ENCODE measurements around the gene SRRM4. TPM values are rescaled to one million over a fixed set of nuclear protein-coding genes. Genes with fewer than 3 reads are reported as not detected.

Gene SRRM4
- total RNA-seq, 1 experiment from 2014 or later: under 0.01 TPM

DNA sequence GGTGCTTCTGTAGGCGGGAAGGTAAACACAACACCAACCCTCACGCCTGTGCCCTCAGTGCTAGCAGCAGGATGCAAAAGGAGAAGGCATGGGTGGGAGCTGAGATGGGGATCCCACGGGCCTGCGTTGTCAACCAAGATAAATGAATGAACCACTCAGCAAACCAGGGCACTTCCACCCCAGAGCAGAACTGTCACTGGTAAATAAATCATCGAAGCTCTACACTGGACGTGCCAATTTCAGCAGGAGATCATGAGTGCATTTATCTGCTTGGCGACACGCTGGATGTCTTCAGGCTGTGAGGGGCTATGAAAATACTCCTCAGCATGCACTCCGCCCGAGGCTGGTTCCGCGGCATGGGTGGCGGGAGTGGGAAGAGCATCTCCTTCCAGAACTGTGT is 230.5 kb downstream of the SRRM4 start:
- Histone ChIP-seq H4K20me1 (ENCODE audit: low read length) (no peaks in the 10 kb centered on the region), H3K9me2 (replicated peaks; ENCODE audit: low read length) (no peaks in the 10 kb centered on the region), H3K27ac (ENCODE audit: low read length) (no peak overlapping the region), H3K4me2 (ENCODE audit: low read length) (no peak overlapping the region), H3K79me2 (ENCODE audit: low read length) (no peaks in the 10 kb centered on the region), H3K27me3 (ENCODE audit: low read length) (peaks cover 30% of the 10 kb centered on the region), H2AFZ (ENCODE audit: low read length) (no peak overlapping the region), H3K4me3 (ENCODE audit: low read length) (no peak overlapping the region), H3K4me1 (ENCODE audit: insufficient read depth, low read length) (no peaks in the 10 kb centered on the region), H3F3A (ENCODE audit: low read length, unreplicated experiment) (no peaks in the 10 kb centered on the region), H3K9ac (ENCODE audit: low read length) (no peak overlapping the region), H3K36me3 (ENCODE audit: low read depth, low read length) (no peaks in the 10 kb centered on the region), H3K9me3 (ENCODE audit: low read length) (no peaks in the 10 kb centered on the region)
- POLR2A ChIA-PET (ENCODE audit: unreplicated experiment): no interaction called here
- no peak for DNase-seq
- no peak for ATAC-seq
- BruUV-seq (replicated peaks): no TSS peak
- no peak for TF ChIP-seq CTCF (conservative IDR thresholded peaks at IDR 0.05; ENCODE audit: low read depth, low read length)
- CTCF ChIA-PET: no interaction called here
- intact Hi-C loops (cut with micrococcal nuclease): no loop called here

Other genes with a start within 250 kb of the SRRM4 start
- 8.4 and 11.4 TPM in 2 replicates for gene HSPB8, start 197.4 kb downstream of the SRRM4 start, total RNA-seq (2014; rRNA removed)